GM12875 (cell line): ENCODE results near the gene SGIP1.

ENCODE experiments used
- H3K4me3 ChIP-seq: one replicate; pipeline ENCODE4 v1.5.1; 2011; ENCODE audit warnings: low read depth, low read length, control low read depth
- CTCF ChIP-seq: IDR thresholded peaks from 2 replicates; pipeline ENCODE4 v1.5.1; 2011; ENCODE audit warnings: low read depth, mild to moderate bottlenecking, control low read depth, inconsistent platforms, low read length, moderate library complexity, borderline replicate concordance; ENCODE audit not compliant: insufficient read depth

SGIP1 gene

GRCh38 chr1:66506991-66507390 lies 27.0 kb upstream of the SGIP1 start:
- TF ChIP-seq CTCF = no peak
- no peak overlapping the region for H3K4me3 ChIP-seq

GRCh38 chr1:66510407-66510806 lies 23.5 kb upstream of the SGIP1 start:
- TF ChIP-seq CTCF = no peak
- H3K4me3 ChIP-seq = no peak overlapping the region

GRCh38 chr1:66511118-66511517 lies 22.8 kb upstream of the SGIP1 start:
- no peak for TF ChIP-seq CTCF

GRCh38 chr1:66517959-66518358 lies 16.0 kb upstream of the SGIP1 start:
- TF ChIP-seq CTCF = no peak
- no peak overlapping the region for H3K4me3 ChIP-seq

More at GRCh38 chr1:66511118-66511517, 22.8 kb upstream of the SGIP1 start:
- no peak overlapping the region for H3K4me3 ChIP-seq

- H3K4me3 ChIP-seq = no peak overlapping the region
- TF ChIP-seq CTCF = no peak
Observed at GRCh38 chr1:66518654-66519053, 15.3 kb upstream of the SGIP1 start.

- no peak for TF ChIP-seq CTCF
- H3K4me3 ChIP-seq = no peak overlapping the region
Observed at GRCh38 chr1:66519992-66520391, 14.0 kb upstream of the SGIP1 start.

GRCh38 chr1:66520655-66521054 lies 13.3 kb upstream of the SGIP1 start:
- TF ChIP-seq CTCF = no peak
- no peak overlapping the region for H3K4me3 ChIP-seq
